GM12878 (cell line): ENCODE results near the gene PARN. TPM values are rescaled to one million over a fixed set of nuclear protein-coding genes. Genes with fewer than 3 reads are reported as not detected.

Source experiments
- BCL11A ChIP-seq: IDR thresholded peaks from 2 replicates; pipeline ENCODE4 v1.6.1; 2011; ENCODE audit warnings: low read depth, low read length
- CHD1 ChIP-seq: IDR thresholded peaks from 2 replicates; pipeline ENCODE4 v1.6.1; 2012; ENCODE audit warnings: low read depth, low read length, improper control_type of control experiment
- CREM ChIP-seq: IDR thresholded peaks from 2 replicates; pipeline ENCODE4 v1.6.1; 2014; ENCODE audit warnings: antibody characterized with exemption, low read depth
- EED ChIP-seq: sonication (generic); IDR thresholded peaks from 2 replicates; pipeline ENCODE4 v1.6.1; 2016; ENCODE audit warnings: antibody characterized with exemption, low read depth
- EGR1 ChIP-seq, 2 experiments: IDR thresholded peaks; 1 replicate in 1 of 2; 2 replicates in 1 of 2; pipeline ENCODE4 v1.6.1; 2011 to 2012; ENCODE audit warnings: low read depth in 2 of 2, low read length in 2 of 2, borderline replicate concordance in 1 of 2, mild to moderate bottlenecking in 1 of 2, moderate library complexity in 1 of 2
- ETV6 ChIP-seq, 2 experiments: fragments of 450-650 bp in 1 of 2; IDR thresholded peaks in 1 of 2; conservative IDR thresholded peaks in 1 of 2; 2 replicates each; pipeline ENCODE4 v1.6.1; 2014; ENCODE audit warnings: antibody characterized with exemption in 1 of 2, borderline replicate concordance in 1 of 2, low read depth in 1 of 2, mild to moderate bottlenecking in 1 of 2, moderate library complexity in 1 of 2
- FOS ChIP-seq: IDR thresholded peaks from 3 replicates; pipeline ENCODE4 v1.6.1; 2011; ENCODE audit warnings: borderline replicate concordance; ENCODE audit not compliant: insufficient read length; ENCODE audit errors: extremely low read depth
- FOXK2 ChIP-seq: fragments of 450-650 bp; IDR thresholded peaks from 2 replicates; pipeline ENCODE4 v1.6.1; 2017; ENCODE audit warnings: mild to moderate bottlenecking, moderate library complexity
- IKZF2 ChIP-seq, 2 experiments: fragments of 450-650 bp; IDR thresholded peaks; 2 replicates each; pipeline ENCODE4 v1.6.1; 2017; ENCODE audit warnings: mild to moderate bottlenecking in 2 of 2, moderate library complexity in 2 of 2
- KAT2A ChIP-seq: conservative IDR thresholded peaks from 2 replicates; pipeline ENCODE4 v1.6.1; 2011; ENCODE audit warnings: low read depth, low read length; ENCODE audit not compliant: control insufficient read depth
- LARP7 ChIP-seq: fragments of 450-650 bp; IDR thresholded peaks from 2 replicates; pipeline ENCODE4 v1.6.1; 2017; ENCODE audit warnings: mild to moderate bottlenecking
- MEF2A ChIP-seq: IDR thresholded peaks from 2 replicates; pipeline ENCODE4 v1.6.1; 2011; ENCODE audit warnings: low read depth, mild to moderate bottlenecking, low read length, moderate library complexity; ENCODE audit not compliant: insufficient read depth
- MEF2B ChIP-seq: fragments of 450-650 bp; IDR thresholded peaks from 2 replicates; pipeline ENCODE4 v1.6.1; 2018; ENCODE audit warnings: mild to moderate bottlenecking, moderate library complexity; ENCODE audit not compliant: partially characterized antibody, poor library complexity, severe bottlenecking
- NFXL1 ChIP-seq: fragments of 450-650 bp; IDR thresholded peaks from 2 replicates; pipeline ENCODE4 v1.6.1; 2017; ENCODE audit warnings: antibody characterized with exemption, mild to moderate bottlenecking, borderline replicate concordance
- PAX8 ChIP-seq: fragments of 450-650 bp; IDR thresholded peaks from 2 replicates; pipeline ENCODE4 v1.6.1; 2017; ENCODE audit warnings: mild to moderate bottlenecking, moderate library complexity
- PML ChIP-seq: IDR thresholded peaks from 2 replicates; pipeline ENCODE4 v1.6.1; 2012; ENCODE audit warnings: low read length, inconsistent platforms
- POLR2AphosphoS2 ChIP-seq: IDR thresholded peaks from 2 replicates; pipeline ENCODE4 v1.6.1; 2011; ENCODE audit warnings: low read depth, mild to moderate bottlenecking, low read length, improper control_type of control experiment, moderate library complexity
- POLR2AphosphoS5 ChIP-seq: IDR thresholded peaks from 2 replicates; pipeline ENCODE4 v1.6.1; 2011; ENCODE audit warnings: mild to moderate bottlenecking, low read length, inconsistent platforms
- RELA ChIP-seq: fragments of 450-650 bp; IDR thresholded peaks from 2 replicates; pipeline ENCODE4 v1.8.0; 2014; ENCODE audit warnings: borderline replicate concordance; ENCODE audit not compliant: partially characterized antibody
- RFX5 ChIP-seq: IDR thresholded peaks from 2 replicates; pipeline ENCODE4 v1.6.1; 2011; ENCODE audit warnings: low read depth, low read length, improper control_type of control experiment
- SMAD5 ChIP-seq: IDR thresholded peaks from 2 replicates; pipeline ENCODE4 v1.6.1; 2016; ENCODE audit warnings: antibody characterized with exemption, low read depth
- SMARCA5 ChIP-seq: fragments of 450-650 bp; IDR thresholded peaks from 2 replicates; pipeline ENCODE4 v1.6.1; 2017; ENCODE audit warnings: mild to moderate bottlenecking
- SREBF2 ChIP-seq: IDR thresholded peaks from 2 replicates; pipeline ENCODE4 v1.6.1; 2012; ENCODE audit warnings: mild to moderate bottlenecking, low read length
- SUZ12 ChIP-seq: fragments of 200-600 bp; sonication (generic); IDR thresholded peaks from one replicate; pipeline ENCODE4 v1.6.1; 2018; ENCODE audit warnings: antibody characterized with exemption, mild to moderate bottlenecking; ENCODE audit not compliant: unreplicated experiment
- ZBED1 ChIP-seq: IDR thresholded peaks from 2 replicates; pipeline ENCODE4 v1.6.1; 2016; ENCODE audit warnings: borderline replicate concordance
- ZNF207 ChIP-seq: fragments of 450-650 bp; IDR thresholded peaks from 2 replicates; pipeline ENCODE4 v1.6.1; 2014; ENCODE audit warnings: antibody characterized with exemption, mild to moderate bottlenecking, borderline replicate concordance
- ZZZ3 ChIP-seq: IDR thresholded peaks from 2 replicates; pipeline ENCODE4 v1.6.1; 2011; ENCODE audit warnings: low read depth; ENCODE audit not compliant: control insufficient read depth, insufficient read length
- polyA plus RNA-seq, 11 experiments: library from polyadenylated mRNA; depleted of rRNA in 4 of 11; unstranded in 6 of 11; stranded (reverse) in 5 of 11; fragments of >200 nt; fragmentation: Nextera tagmentation in 4 of 11; fragmentation: Illumina TruSeq in 1 of 11; extraction: Ambion mirVana in 4 of 11; extraction: Trizol in 1 of 11; gene quantifications; 1 replicate in 1 of 11; 2 replicates in 10 of 11; pipeline versions ENCODE4 v1.2.1 to v1.2.3, GENCODE V29; 2011 to 2016; ENCODE audit warnings: inconsistent platforms in 2 of 11, missing spikeins in 2 of 11, low read depth in 1 of 11
- total RNA-seq, 4 experiments: library from RNA; depleted of rRNA in 3 of 4; stranded (reverse); fragments of >200 nt in 3 of 4; fragmentation: Illumina TruSeq in 1 of 4; extraction: Trizol in 1 of 4; gene quantifications; 2 replicates each; pipeline versions ENCODE4 v1.2.1 to v1.2.3, GENCODE V29; 2013 to 2021
- TF ChIP-seq, protein P1 (sequence below): IDR thresholded peaks from 2 replicates; pipeline ENCODE4 v1.6.1; 2012; ENCODE audit warnings: low read depth, low read length, improper control_type of control experiment
- TF ChIP-seq, protein P2 (sequence below): IDR thresholded peaks from 2 replicates; pipeline ENCODE4 v1.6.1; 2012; ENCODE audit warnings: low read depth, low read length, improper control_type of control experiment
- TF ChIP-seq, protein P3 (sequence below), 3 experiments: IDR thresholded peaks in 2 of 3; conservative IDR thresholded peaks in 1 of 3; 2 replicates each; pipeline ENCODE4 v1.5.1; 2011; ENCODE audit warnings: low read depth in 3 of 3, low read length in 3 of 3, mild to moderate bottlenecking in 3 of 3, control low read depth in 2 of 3, moderate library complexity in 2 of 3, inconsistent platforms in 1 of 3, mixed read lengths in 1 of 3; ENCODE audit not compliant: control insufficient read depth in 2 of 3, insufficient read depth in 1 of 3; ENCODE audit errors: extremely low read depth in 1 of 3

Gene PARN
- total and polyA plus RNA-seq, 10 of the 15 experiments (the other 5 are each of a cell fraction or from before 2014, with no cell fraction given): 15.6 to 77.3 (median 47.7) TPM

DNA sequence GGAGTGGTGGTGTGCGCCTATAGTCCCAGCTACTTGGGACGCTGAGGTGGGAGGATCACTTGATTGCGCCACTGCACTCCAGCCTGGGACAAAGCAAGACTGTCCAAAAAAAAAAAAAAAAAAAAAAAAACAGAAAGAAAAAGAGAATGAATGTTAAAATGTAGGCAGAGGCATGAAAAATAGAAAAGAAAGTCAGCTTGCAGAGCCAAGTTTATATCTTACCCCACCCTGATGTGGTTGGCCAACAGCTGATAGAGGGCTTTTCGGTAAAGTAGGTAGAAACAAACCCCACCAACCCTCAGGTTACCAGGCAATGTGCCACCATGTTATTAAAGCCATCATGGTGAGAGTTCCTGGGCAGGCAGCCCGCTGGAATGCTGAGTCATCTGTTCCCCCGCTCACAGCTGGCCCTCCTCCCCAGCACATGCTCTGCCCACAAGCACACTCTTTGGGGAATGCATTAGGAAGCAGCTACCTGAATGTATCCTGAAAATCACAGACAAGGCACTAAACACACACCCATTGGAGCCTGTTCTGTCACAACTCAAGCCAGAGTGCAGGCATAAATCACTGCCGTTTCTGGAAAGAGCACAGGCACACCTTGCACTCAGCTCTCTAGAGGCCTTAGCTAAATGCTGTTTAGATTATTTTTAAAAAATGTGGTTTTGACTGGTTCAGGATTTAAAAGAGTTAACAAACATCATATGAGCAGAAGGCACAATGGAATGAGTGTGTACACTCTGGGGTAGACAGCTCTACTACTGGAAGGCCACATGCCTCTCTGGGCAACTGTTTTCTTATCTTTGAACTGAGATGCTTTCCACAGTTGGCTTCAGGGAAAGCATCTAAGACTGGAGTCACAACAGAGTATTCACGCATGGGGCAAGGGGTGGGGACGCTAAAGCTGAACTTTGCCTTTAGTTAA lies 128.5 kb downstream of the PARN start (continued):
- TF ChIP-seq ZBED1 (no peak), FOXK2 (no peak), FOS (no peak), SREBF2 (no peak), PML (no peak), EGR1 (IDR thresholded peaks at IDR 0.05; ENCODE audit: borderline replicate concordance in 1 of 2, low read depth in 2 of 2, low read length in 2 of 2) (no peak), LARP7 (no peak), KAT2A (no peak), SUZ12 (no peak), IKZF2 (IDR thresholded peaks at IDR 0.05) (peak; percentile 40 to 51; a peak in 2 of 4 replicates), ZNF207 (no peak), CREM (no peak), POLR2AphosphoS5 (no peak), POLR2AphosphoS2 (no peak), SMAD5 (no peak), ETV6 (conservative IDR thresholded peaks at IDR 0.05 in 1 of 2, IDR thresholded peaks at IDR 0.05 in 1 of 2; ENCODE audit: borderline replicate concordance in 1 of 2, low read depth in 1 of 2) (no peak), BCL11A (no peak), MEF2B (no peak), MEF2A (no peak), RELA (no peak), RFX5 (no peak), CHD1 (no peak), EED (peak; percentile 53; the same call in 1 of the 2 replicates), SMARCA5 (no peak), ZZZ3 (no peak), PAX8 (no peak), NFXL1 (no peak)
- TF ChIP-seq, protein P1, sequence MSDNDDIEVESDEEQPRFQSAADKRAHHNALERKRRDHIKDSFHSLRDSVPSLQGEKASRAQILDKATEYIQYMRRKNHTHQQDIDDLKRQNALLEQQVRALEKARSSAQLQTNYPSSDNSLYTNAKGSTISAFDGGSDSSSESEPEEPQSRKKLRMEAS: no peak
- TF ChIP-seq, protein P2, sequence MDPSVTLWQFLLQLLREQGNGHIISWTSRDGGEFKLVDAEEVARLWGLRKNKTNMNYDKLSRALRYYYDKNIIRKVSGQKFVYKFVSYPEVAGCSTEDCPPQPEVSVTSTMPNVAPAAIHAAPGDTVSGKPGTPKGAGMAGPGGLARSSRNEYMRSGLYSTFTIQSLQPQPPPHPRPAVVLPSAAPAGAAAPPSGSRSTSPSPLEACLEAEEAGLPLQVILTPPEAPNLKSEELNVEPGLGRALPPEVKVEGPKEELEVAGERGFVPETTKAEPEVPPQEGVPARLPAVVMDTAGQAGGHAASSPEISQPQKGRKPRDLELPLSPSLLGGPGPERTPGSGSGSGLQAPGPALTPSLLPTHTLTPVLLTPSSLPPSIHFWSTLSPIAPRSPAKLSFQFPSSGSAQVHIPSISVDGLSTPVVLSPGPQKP: no peak
- TF ChIP-seq, protein P3, sequence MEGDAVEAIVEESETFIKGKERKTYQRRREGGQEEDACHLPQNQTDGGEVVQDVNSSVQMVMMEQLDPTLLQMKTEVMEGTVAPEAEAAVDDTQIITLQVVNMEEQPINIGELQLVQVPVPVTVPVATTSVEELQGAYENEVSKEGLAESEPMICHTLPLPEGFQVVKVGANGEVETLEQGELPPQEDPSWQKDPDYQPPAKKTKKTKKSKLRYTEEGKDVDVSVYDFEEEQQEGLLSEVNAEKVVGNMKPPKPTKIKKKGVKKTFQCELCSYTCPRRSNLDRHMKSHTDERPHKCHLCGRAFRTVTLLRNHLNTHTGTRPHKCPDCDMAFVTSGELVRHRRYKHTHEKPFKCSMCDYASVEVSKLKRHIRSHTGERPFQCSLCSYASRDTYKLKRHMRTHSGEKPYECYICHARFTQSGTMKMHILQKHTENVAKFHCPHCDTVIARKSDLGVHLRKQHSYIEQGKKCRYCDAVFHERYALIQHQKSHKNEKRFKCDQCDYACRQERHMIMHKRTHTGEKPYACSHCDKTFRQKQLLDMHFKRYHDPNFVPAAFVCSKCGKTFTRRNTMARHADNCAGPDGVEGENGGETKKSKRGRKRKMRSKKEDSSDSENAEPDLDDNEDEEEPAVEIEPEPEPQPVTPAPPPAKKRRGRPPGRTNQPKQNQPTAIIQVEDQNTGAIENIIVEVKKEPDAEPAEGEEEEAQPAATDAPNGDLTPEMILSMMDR (IDR thresholded peaks at IDR 0.05 in 2 of 3, conservative IDR thresholded peaks at IDR 0.05 in 1 of 3; ENCODE audit: control insufficient read depth in 2 of 3, extremely low read depth in 1 of 3, insufficient read depth in 1 of 3, low read depth in 3 of 3, low read length in 3 of 3): no peak
